ENCODE measurements around the gene AS3MT.
"Not testable (repeated sequence)": the region's sequence is repeated elsewhere in the genome, so short reads cannot be mapped to it uniquely, and the experiment has no call there.

DNA sequence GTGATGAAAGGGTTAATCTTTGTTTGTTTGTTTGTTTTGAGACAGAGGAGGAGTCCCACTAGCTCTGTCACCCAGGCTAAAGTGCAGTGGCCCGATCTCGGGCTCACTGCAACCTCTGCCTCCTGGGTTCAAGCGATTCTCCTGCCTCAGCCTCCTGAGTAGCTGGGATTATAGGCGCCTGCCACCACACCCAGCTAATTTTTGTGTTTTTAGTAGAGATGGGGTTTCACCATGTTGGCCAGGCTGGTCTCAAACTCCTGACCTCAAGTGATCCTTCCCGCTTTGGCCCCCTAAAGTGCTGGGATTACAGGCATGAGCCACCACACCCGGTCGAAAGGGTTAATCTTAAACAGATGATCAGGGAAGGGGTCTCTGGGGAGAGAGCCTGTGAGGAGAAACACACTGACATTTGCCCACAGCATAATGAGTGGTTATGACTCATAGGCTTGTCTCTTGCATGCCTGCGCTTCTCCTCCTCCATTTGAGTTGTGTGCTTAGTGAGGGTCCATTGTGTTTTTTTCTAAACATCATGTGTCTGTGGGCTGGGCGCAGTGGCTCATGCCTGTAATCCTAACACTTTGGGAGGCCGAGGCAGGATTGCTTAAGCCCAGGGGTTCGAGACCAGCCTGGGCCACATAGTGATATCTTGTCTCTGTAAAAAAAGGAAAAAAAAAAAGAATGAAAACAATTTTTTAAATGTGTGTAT lies 13.4 kb upstream of the AS3MT start:
- TF ChIP-seq, protein P1, sequence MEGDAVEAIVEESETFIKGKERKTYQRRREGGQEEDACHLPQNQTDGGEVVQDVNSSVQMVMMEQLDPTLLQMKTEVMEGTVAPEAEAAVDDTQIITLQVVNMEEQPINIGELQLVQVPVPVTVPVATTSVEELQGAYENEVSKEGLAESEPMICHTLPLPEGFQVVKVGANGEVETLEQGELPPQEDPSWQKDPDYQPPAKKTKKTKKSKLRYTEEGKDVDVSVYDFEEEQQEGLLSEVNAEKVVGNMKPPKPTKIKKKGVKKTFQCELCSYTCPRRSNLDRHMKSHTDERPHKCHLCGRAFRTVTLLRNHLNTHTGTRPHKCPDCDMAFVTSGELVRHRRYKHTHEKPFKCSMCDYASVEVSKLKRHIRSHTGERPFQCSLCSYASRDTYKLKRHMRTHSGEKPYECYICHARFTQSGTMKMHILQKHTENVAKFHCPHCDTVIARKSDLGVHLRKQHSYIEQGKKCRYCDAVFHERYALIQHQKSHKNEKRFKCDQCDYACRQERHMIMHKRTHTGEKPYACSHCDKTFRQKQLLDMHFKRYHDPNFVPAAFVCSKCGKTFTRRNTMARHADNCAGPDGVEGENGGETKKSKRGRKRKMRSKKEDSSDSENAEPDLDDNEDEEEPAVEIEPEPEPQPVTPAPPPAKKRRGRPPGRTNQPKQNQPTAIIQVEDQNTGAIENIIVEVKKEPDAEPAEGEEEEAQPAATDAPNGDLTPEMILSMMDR (IDR thresholded peaks at IDR 0.05; ENCODE audit: low read length): not testable (repeated sequence)
- not testable (repeated sequence) for TF ChIP-seq EZH2 (IDR thresholded peaks at IDR 0.05; ENCODE audit: borderline replicate concordance, low read length)

All from OCI-LY1 (cell line).